GM12874 (cell line): ENCODE data around the gene AKR1A1.

Experiments
- CTCF ChIP-seq: IDR thresholded peaks from 2 replicates; pipeline ENCODE4 v1.5.1; 2011; ENCODE audit warnings: low read depth, mild to moderate bottlenecking, control low read depth, low read length, moderate library complexity; ENCODE audit not compliant: insufficient read depth

The AKR1A1 gene

GRCh38 chr1:45608175-45609156 is 57.8 kb downstream of the AKR1A1 start:
- TF ChIP-seq CTCF = no peak

GRCh38 chr1:45610589-45611226 is 60.1 kb downstream of the AKR1A1 start:
- TF ChIP-seq CTCF = no peak

- TF ChIP-seq CTCF = no peak
These were observed 62.4 kb downstream of the AKR1A1 start for GRCh38 chr1:45612941-45613579.

- no peak for TF ChIP-seq CTCF
These were observed 65.3 kb downstream of the AKR1A1 start for GRCh38 chr1:45615885-45616284.

GRCh38 chr1:45617618-45618017 is 67.0 kb downstream of the AKR1A1 start:
- no peak for TF ChIP-seq CTCF

GRCh38 chr1:45619149-45619921 is 68.7 kb downstream of the AKR1A1 start:
- TF ChIP-seq CTCF = no peak
